Measurements from ENCODE around the gene CCDC83. TPM values are rescaled to one million over a fixed set of nuclear protein-coding genes. Genes with fewer than 3 reads are reported as not detected.
"Not testable (repeated sequence)": the region's sequence is repeated elsewhere in the genome, so short reads cannot be mapped to it uniquely, and the experiment has no call there.

Gene CCDC83
- total and polyA plus RNA-seq, 12 donors: not detected

DNA sequence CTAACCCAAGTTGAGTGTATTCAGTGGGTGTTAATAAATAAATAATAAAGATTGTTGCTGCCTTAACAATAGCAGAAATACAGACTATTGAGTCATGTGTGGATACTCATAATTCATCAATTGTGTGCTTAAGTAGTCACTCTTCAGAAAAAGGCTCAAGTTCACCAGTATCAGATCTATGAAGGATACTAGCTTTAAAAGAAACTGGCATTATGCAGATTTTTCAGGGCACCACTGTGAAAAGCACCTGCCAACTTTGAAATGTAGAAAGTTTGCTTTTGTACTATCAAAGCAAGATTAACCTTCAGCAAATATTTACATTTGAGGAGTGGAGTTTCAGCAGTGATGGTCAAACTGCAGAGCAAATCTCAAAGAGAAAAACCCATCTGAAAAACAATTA lies 24.1 kb upstream of the CCDC83 start:
- no peaks in the 10 kb centered on the region for H3K36me3 ChIP-seq
- DNase-seq: no peak
- no peak overlapping the region for H3K27ac ChIP-seq
- H3K4me3 ChIP-seq: no peak overlapping the region
- H3K4me1 ChIP-seq: peaks cover 0 to 21% (median 0%) of the 10 kb centered on the region in 9 donors
- intact Hi-C loops (cut with DNase I): no loop called here
- H3K27me3 ChIP-seq: no peaks in the 10 kb centered on the region
- H3K9me3 ChIP-seq: peaks cover 0 to 17% (median 6%) of the 10 kb centered on the region in 11 donors
- no peak for ATAC-seq
- TF ChIP-seq, protein P1, sequence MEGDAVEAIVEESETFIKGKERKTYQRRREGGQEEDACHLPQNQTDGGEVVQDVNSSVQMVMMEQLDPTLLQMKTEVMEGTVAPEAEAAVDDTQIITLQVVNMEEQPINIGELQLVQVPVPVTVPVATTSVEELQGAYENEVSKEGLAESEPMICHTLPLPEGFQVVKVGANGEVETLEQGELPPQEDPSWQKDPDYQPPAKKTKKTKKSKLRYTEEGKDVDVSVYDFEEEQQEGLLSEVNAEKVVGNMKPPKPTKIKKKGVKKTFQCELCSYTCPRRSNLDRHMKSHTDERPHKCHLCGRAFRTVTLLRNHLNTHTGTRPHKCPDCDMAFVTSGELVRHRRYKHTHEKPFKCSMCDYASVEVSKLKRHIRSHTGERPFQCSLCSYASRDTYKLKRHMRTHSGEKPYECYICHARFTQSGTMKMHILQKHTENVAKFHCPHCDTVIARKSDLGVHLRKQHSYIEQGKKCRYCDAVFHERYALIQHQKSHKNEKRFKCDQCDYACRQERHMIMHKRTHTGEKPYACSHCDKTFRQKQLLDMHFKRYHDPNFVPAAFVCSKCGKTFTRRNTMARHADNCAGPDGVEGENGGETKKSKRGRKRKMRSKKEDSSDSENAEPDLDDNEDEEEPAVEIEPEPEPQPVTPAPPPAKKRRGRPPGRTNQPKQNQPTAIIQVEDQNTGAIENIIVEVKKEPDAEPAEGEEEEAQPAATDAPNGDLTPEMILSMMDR (IDR thresholded peaks at IDR 0.05): no peak

DNA sequence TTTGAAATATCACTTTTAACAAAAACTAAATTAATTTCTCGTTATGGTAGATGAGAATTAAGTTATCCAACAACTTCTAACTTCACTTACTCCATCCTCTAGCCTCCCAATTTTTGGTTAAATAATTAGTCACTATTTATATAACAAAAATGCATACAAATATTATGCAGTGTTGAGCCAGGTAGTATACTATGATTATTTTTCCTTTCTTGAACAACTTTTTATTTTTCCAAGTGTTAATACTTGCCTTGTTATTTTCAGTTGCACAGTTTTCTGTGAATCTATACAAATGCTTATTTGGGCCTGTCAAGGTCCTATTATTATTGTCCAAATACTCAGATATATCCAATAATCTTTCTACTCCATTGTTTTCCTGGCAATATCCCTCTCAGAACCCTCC lies 19.9 kb upstream of the CCDC83 start:
- Histone ChIP-seq H3K9me3 (peaks cover 0 to 15% (median 6%) of the 10 kb centered on the region in 11 donors), H3K4me3 (no peak overlapping the region), H3K4me1 (no peaks in the 10 kb centered on the region), H3K36me3 (no peaks in the 10 kb centered on the region), H3K27me3 (no peaks in the 10 kb centered on the region), H3K27ac (no peak overlapping the region)
- DNase-seq (no peak), ATAC-seq (no peak)
- WGBS, 2 donors: 96 to 97% methylated on average over 1 of the region's 1 CpG
- TF ChIP-seq, protein P1 (IDR thresholded peaks at IDR 0.05): no peak
- intact Hi-C loops (cut with DNase I): no loop called here

DNA sequence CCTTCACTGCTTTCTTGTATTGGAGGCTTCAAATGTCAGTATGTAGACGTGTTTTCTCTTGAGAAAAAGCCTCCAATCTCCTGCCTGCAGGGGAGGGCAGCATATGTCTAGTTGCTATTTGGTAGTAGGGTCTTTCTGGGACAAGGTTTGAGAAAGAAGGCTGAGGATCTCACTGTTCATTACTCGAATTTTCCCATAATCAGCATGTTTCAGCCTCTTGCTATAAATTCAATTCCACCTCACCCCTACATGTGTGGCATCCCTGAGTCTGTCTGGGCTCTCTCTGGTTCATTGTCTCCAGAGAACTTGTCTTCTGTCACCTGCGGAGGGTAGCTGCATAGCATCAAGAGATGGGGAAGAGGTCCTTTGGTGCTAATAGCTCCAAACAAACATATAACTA lies 19.5 kb upstream of the CCDC83 start:
- intact Hi-C loops (cut with DNase I): no loop called here
- H3K9me3 ChIP-seq: peaks cover 0 to 15% (median 6%) of the 10 kb centered on the region in 11 donors
- ATAC-seq (no peak), DNase-seq (no peak)
- no peak overlapping the region for H3K27ac ChIP-seq
- H3K36me3 ChIP-seq: no peaks in the 10 kb centered on the region
- WGBS, 2 donors: 68 to 70% methylated on average over 3 of the region's 3 CpGs
- no peaks in the 10 kb centered on the region for H3K4me1 ChIP-seq
- no peaks in the 10 kb centered on the region for H3K27me3 ChIP-seq
- TF ChIP-seq, protein P1 (IDR thresholded peaks at IDR 0.05): no peak
- H3K4me3 ChIP-seq: no peak overlapping the region

DNA sequence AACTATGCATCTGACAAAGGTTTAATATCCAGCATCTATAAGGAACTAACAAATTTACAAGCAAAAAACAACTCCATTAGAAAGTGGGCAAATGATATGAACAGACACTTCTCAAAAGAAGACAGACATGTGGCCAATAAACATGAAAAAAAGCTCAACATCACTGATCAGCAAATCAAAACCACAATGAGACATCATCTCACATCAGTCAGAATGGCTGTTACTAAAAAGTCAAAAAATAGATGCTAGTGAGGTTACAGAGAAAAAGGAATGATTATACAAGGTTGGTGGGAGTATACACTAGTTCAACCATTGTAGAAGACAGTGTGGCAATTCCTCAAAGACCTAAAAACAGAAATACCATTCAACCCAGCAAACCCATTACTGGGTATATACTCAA lies 14.3 kb upstream of the CCDC83 start:
- intact Hi-C loops (cut with DNase I); H3K27ac ChIP-seq; ATAC-seq; H3K9me3 ChIP-seq; H3K4me1 ChIP-seq; H3K4me3 ChIP-seq; H3K36me3 ChIP-seq; H3K27me3 ChIP-seq; DNase-seq: not testable (repeated sequence)

DNA sequence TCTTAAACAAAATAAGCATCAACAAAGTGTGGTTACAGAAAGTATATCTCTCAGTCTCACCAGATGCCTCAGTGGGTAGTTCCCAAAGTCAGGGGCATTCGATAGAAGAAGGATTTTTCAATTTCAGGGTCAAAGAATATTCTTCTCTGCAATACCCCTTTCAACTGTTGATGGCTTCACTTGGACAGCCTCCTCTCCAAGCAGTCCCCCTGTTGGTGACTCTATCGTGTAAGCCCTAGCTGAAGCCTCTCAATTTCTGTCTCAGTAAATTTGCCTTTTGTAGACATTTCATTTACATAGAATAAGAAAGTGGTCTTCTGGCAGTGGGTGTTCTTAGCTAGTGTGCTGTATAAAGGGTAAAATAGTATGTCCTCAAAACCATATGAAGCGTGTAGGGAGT lies 11.3 kb upstream of the CCDC83 start:
- Histone ChIP-seq H3K4me3 (no peak overlapping the region), H3K27me3 (no peaks in the 10 kb centered on the region), H3K9me3 (peaks cover 0 to 10% (median 0%) of the 10 kb centered on the region in 11 donors), H3K4me1 (peaks cover 0 to 8% (median 0%) of the 10 kb centered on the region in 9 donors), H3K27ac (no peak overlapping the region), H3K36me3 (no peaks in the 10 kb centered on the region)
- ATAC-seq (no peak), DNase-seq (no peak)
- TF ChIP-seq, protein P1 (IDR thresholded peaks at IDR 0.05): no peak
- intact Hi-C loops (cut with DNase I): no loop called here
- WGBS, 2 donors: 90 to 95% methylated on average over 3 of the region's 3 CpGs
